VCaP (cell line): Measurements from ENCODE around the gene UBALD2.
A peak's percentile ranks its signal among the peaks of the same experiment; 100 is the strongest.
"Not testable (repeated sequence)": the region's sequence is repeated elsewhere in the genome, so short reads cannot be mapped to it uniquely, and the experiment has no call there.

Experiments used
- H3K27ac ChIP-seq: fragments of 450-650 bp; 2 replicates; pipeline ENCODE4 v1.5.1; 2017
- CTCF ChIP-seq: fragments of 450-650 bp; conservative IDR thresholded peaks from 2 replicates; pipeline ENCODE4 v1.5.1; 2017; ENCODE audit warnings: mild to moderate bottlenecking, moderate library complexity

Gene UBALD2

GRCh38 chr17:76250141-76250540 is 15.0 kb upstream of the UBALD2 start:
- no peak for TF ChIP-seq CTCF
- no peak overlapping the region for H3K27ac ChIP-seq

GRCh38 chr17:76251478-76252039 is 13.6 kb upstream of the UBALD2 start:
- TF ChIP-seq CTCF, result no peak
- H3K27ac ChIP-seq, result 0 out of 2 replicates have a peak overlapping the region, but pooled peaks have one; percentile 21

GRCh38 chr17:76252040-76252954 is 12.9 kb upstream of the UBALD2 start:
- H3K27ac ChIP-seq, result peak overlapping the region; percentile 21; the same call in 1 of the 2 replicates
- no peak for TF ChIP-seq CTCF

- not testable (repeated sequence) for H3K27ac ChIP-seq
Measured at GRCh38 chr17:76252967-76253766, 12.0 kb upstream of the UBALD2 start.

- H3K27ac ChIP-seq, result no peak overlapping the region
- no peak for TF ChIP-seq CTCF
Measured at GRCh38 chr17:76253841-76254240, 11.3 kb upstream of the UBALD2 start.

- H3K27ac ChIP-seq, result no peak overlapping the region
- no peak for TF ChIP-seq CTCF
Measured at GRCh38 chr17:76254275-76254674, 10.9 kb upstream of the UBALD2 start.

GRCh38 chr17:76255801-76256429 is 9.2 kb upstream of the UBALD2 start:
- TF ChIP-seq CTCF, result no peak
- no peak overlapping the region for H3K27ac ChIP-seq

GRCh38 chr17:76256430-76257050 is 8.6 kb upstream of the UBALD2 start:
- not testable (repeated sequence) for H3K27ac ChIP-seq
